CD14-positive monocyte (primary cell): Measurements from ENCODE around the gene PCDHGC4. TPM values are rescaled to one million over a fixed set of nuclear protein-coding genes. Genes with fewer than 3 reads are reported as not detected.

ENCODE experiments used
- DNase-seq, 3 donors: peaks; one replicate each; pipeline ENCODE4 v3.0.0-alpha.2; 2011 to 2022
- H2AFZ ChIP-seq: 2 replicates; pipeline ENCODE4 v1.6.0; 2012; ENCODE audit warnings: mild to moderate bottlenecking, low read depth, low read length, inconsistent platforms; ENCODE audit not compliant: insufficient read depth, poor library complexity, severe bottlenecking
- H3K27ac ChIP-seq, 2 donors: 1 replicate in 1 of 2; 2 replicates in 1 of 2; pipeline ENCODE4 v1.5.1; 2012 to 2013; ENCODE audit warnings: low read length in 2 of 2, control low read depth in 1 of 2, inconsistent platforms in 1 of 2, low read depth in 1 of 2, mild to moderate bottlenecking in 1 of 2
- H3K27me3 ChIP-seq, 2 donors: one replicate each; pipeline versions ENCODE4 v1.6.0 to v1.6.1; 2011 to 2013; ENCODE audit warnings: low read length in 2 of 2; ENCODE audit not compliant: control insufficient read depth in 2 of 2, insufficient read depth in 2 of 2
- H3K36me3 ChIP-seq, 2 donors: replicated peaks in 1 of 2; 1 replicate in 1 of 2; 2 replicates in 1 of 2; pipeline versions ENCODE4 v1.5.1 to v1.6.1; 2012 to 2013; ENCODE audit warnings: low read length in 2 of 2, control low read depth in 1 of 2, inconsistent platforms in 1 of 2, mild to moderate bottlenecking in 1 of 2; ENCODE audit not compliant: insufficient read depth in 2 of 2, control insufficient read depth in 1 of 2
- H3K4me1 ChIP-seq, 2 donors: 1 replicate in 1 of 2; 2 replicates in 1 of 2; pipeline versions ENCODE4 v1.5.1 to v1.6.1; 2012 to 2013; ENCODE audit warnings: low read length in 2 of 2, control low read depth in 1 of 2, inconsistent platforms in 1 of 2, mild to moderate bottlenecking in 1 of 2, moderate library complexity in 1 of 2; ENCODE audit not compliant: insufficient read depth in 2 of 2, control insufficient read depth in 1 of 2
- H3K4me2 ChIP-seq: replicated peaks from 2 replicates; pipeline ENCODE3; 2012; ENCODE audit warnings: low read length, moderate library complexity, mild to moderate bottlenecking; ENCODE audit not compliant: poor library complexity, severe bottlenecking; ENCODE audit errors: extremely low read depth
- H3K4me3 ChIP-seq, 3 experiments: fragments of 200-600 bp in 1 of 3; sonication (generic) in 1 of 3; replicated peaks in 1 of 3; 1 replicate in 2 of 3; 2 replicates in 1 of 3; pipeline ENCODE4 v1.5.1; 2011 to 2013; ENCODE audit warnings: low read length in 3 of 3, mild to moderate bottlenecking in 3 of 3, control low read depth in 2 of 3, low read depth in 2 of 3, inconsistent platforms in 1 of 3, moderate library complexity in 1 of 3
- H3K79me2 ChIP-seq: 2 replicates; pipeline ENCODE4 v1.6.0; 2012; ENCODE audit warnings: mild to moderate bottlenecking, control low read depth, inconsistent platforms, low read length, moderate library complexity; ENCODE audit not compliant: insufficient read depth
- H3K9ac ChIP-seq: 2 replicates; pipeline ENCODE4 v1.6.0; 2017; ENCODE audit warnings: low read length, mild to moderate bottlenecking; ENCODE audit not compliant: insufficient read depth, poor library complexity, severe bottlenecking
- H3K9me3 ChIP-seq, 2 donors: replicated peaks in 1 of 2; 1 replicate in 1 of 2; 2 replicates in 1 of 2; pipeline versions ENCODE4 v1.5.1 to v1.6.1; 2012 to 2013; ENCODE audit warnings: low read length in 2 of 2, control low read depth in 1 of 2; ENCODE audit not compliant: control insufficient read depth in 1 of 2, insufficient read depth in 1 of 2
- H4K20me1 ChIP-seq: 2 replicates; pipeline ENCODE4 v1.6.0; 2012; ENCODE audit warnings: mild to moderate bottlenecking, low read length, control low read depth, moderate library complexity; ENCODE audit not compliant: insufficient read depth
- H3K27ac Mint-ChIP-seq, 7 donors: one replicate each; pipeline ENCODE4 v1.8.0; 2020; ENCODE audit warnings: mild to moderate bottlenecking in 7 of 7, mixed read lengths in 7 of 7, moderate library complexity in 6 of 7, inconsistent platforms in 2 of 7
- H3K27me3 Mint-ChIP-seq, 3 donors: one replicate each; pipeline ENCODE4 v1.8.0; 2021 to 2022; ENCODE audit warnings: low read depth in 3 of 3, mild to moderate bottlenecking in 3 of 3, mixed read lengths in 3 of 3, moderate library complexity in 3 of 3, inconsistent platforms in 1 of 3
- H3K36me3 Mint-ChIP-seq, 2 donors: one replicate each; pipeline ENCODE4 v1.8.0; 2020; ENCODE audit warnings: mixed read lengths in 2 of 2, inconsistent platforms in 1 of 2, mild to moderate bottlenecking in 1 of 2
- H3K4me1 Mint-ChIP-seq: one replicate; pipeline ENCODE4 v1.8.0; 2020; ENCODE audit warnings: mild to moderate bottlenecking, mixed read lengths
- H3K4me3 Mint-ChIP-seq, 2 donors: one replicate each; pipeline ENCODE4 v1.8.0; 2020; ENCODE audit warnings: mild to moderate bottlenecking in 2 of 2, mixed read lengths in 2 of 2, moderate library complexity in 1 of 2
- H3K9me3 Mint-ChIP-seq, 7 donors: one replicate each; pipeline ENCODE4 v1.8.0; 2020 to 2022; ENCODE audit warnings: mixed read lengths in 7 of 7, mild to moderate bottlenecking in 6 of 7, moderate library complexity in 6 of 7, inconsistent platforms in 2 of 7
- WGBS: methylation state at CpG from one replicate; pipeline ENCODE4 v1.1.5; 2013; ENCODE audit warnings: missing lambda C conversion rate; ENCODE audit not compliant: insufficient coverage; 5-methylcytosine and 5-hydroxymethylcytosine counted together
- intact Hi-C, 2 donors: fragments of 100-400 bp; cut with micrococcal nuclease; formaldehyde crosslinking; loops; one replicate each; pipeline versions ENCODE4 v1.15.0 to v1.15.1; 2023
- polyA plus RNA-seq, 3 donors: library from polyadenylated mRNA; depleted of rRNA in 1 of 3; unstranded in 2 of 3; stranded (reverse) in 1 of 3; fragments of 300-500 nt in 2 of 3; fragments of >200 nt in 1 of 3; fragmentation: Illumina TruSeq in 2 of 3; gene quantifications; 1 replicate in 2 of 3; 2 replicates in 1 of 3; pipeline ENCODE4 v1.2.3, GENCODE V29; 2012 to 2021
- TF ChIP-seq, protein P1 (sequence below): fragments of 200-600 bp; IDR thresholded peaks from one replicate; pipeline ENCODE4 v1.8.0; 2022; ENCODE audit warnings: antibody characterized with exemption, mild to moderate bottlenecking

The PCDHGC4 gene
- polyA plus RNA-seq, 3 donors, result not detected

DNA sequence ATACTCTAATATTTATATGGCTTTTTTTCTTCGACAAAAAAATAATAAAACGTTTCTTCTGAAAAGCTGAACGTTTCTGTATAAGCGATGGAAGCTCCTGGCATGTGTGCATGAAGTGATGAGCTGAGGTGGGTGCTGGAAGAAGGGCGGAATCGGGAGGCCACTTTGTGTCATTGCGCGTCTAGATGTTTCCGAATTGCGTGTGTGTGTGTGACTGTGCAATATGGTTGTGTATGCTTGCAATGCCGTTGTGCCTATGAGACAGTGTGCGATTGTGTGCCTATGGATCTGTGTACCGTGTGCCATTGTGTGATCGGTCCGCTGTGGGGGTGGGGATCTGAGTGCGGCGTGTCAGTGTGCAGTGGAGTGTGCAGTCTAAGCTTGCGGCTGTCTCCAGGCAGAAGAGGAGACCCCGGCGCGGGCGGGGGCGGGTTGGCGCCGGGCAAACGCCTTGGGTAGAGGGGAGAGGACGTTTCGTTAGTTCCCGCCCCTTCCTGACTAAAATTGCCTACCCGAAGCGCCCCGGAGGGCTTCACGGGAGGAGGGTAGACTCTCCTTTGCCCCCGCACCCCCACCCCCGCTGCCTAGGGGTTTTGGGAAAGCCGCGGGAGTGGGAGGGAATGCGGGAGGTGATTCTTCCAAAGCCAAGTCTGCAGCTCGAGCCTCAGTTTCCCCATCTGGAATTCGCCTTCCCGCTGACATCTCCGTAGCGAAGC is 28.2 kb downstream of the PCDHGC4 start:
- DNase-seq, result peak; percentile 56 to 73 (median 68)
- Mint-ChIP-seq H3K4me1 (peaks cover 67% of the 10 kb centered on the region), H3K4me3 (peak overlapping the region; percentile 76 to 95), H3K9me3 (peaks cover 0 to 5% (median 0%) of the 10 kb centered on the region in 7 donors), H3K36me3 (peaks cover 48 to 51% of the 10 kb centered on the region in 2 donors), H3K27ac (peak overlapping the region; percentile 20 to 90 (median 78)), H3K27me3 (peaks cover 5 to 36% (median 16%) of the 10 kb centered on the region in 3 donors)
- H3K4me1 ChIP-seq, result peaks cover 54 to 76% of the 10 kb centered on the region in 2 donors
- 3% methylated on average over 20 of the region's 43 CpGs for WGBS
- H3K36me3 ChIP-seq, result peaks cover 33 to 40% of the 10 kb centered on the region in 2 donors
- H3K79me2 ChIP-seq, result peaks cover 7% of the 10 kb centered on the region
- intact Hi-C loops, result no loop called here
- H2AFZ ChIP-seq, result peak overlapping the region; percentile 58
- H3K27me3 ChIP-seq, result peaks cover 0 to 10% of the 10 kb centered on the region in 2 donors
- H3K4me3 ChIP-seq, result peak overlapping the region; percentile 32 to 77 (median 35)
- peak overlapping the region; percentile 44 for H3K9ac ChIP-seq
- peak overlapping the region in 1 of 2 donors; percentile 15 for H3K27ac ChIP-seq
- TF ChIP-seq, protein P1, sequence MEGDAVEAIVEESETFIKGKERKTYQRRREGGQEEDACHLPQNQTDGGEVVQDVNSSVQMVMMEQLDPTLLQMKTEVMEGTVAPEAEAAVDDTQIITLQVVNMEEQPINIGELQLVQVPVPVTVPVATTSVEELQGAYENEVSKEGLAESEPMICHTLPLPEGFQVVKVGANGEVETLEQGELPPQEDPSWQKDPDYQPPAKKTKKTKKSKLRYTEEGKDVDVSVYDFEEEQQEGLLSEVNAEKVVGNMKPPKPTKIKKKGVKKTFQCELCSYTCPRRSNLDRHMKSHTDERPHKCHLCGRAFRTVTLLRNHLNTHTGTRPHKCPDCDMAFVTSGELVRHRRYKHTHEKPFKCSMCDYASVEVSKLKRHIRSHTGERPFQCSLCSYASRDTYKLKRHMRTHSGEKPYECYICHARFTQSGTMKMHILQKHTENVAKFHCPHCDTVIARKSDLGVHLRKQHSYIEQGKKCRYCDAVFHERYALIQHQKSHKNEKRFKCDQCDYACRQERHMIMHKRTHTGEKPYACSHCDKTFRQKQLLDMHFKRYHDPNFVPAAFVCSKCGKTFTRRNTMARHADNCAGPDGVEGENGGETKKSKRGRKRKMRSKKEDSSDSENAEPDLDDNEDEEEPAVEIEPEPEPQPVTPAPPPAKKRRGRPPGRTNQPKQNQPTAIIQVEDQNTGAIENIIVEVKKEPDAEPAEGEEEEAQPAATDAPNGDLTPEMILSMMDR, result no peak
- peaks cover 54% of the 10 kb centered on the region for H4K20me1 ChIP-seq
- peak overlapping the region; percentile 92 for H3K4me2 ChIP-seq
- H3K9me3 ChIP-seq, result no peaks in the 10 kb centered on the region

DNA sequence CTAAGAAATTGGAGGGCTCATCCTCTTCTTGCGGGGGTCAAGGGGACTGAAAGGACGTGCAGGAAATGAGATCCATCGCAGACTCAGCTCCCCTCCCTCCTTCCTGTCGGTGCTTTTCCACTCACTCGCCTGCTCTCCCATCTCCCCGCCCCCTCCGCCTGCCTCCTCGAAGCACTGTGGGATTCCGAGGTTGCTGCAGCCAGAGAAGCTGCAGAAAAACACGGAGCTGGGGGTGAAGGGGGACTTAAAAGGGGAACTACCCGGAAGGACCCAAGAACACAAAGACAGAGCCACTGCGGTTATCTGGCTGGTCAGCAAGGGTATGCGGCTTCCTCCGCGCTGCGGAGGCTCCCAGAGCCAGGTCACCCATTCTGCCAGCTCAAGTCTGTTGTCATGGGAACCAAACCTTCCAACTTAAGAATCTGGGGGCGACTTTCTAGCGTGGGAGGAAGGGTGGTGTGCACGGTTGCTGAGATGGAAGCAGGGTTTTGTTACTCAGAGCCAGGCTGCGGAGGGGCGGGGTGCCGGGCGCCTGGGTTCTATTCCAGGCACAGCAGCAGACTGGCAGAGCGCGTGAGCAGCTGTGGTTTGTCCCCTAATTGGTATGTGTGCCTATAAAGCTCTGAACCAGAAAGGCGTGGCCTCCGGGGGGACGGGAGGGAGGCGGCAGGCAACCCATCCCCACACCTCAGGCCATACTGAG is 28.9 kb downstream of the PCDHGC4 start:
- H3K27me3 Mint-ChIP-seq, result peaks cover 5 to 32% (median 14%) of the 10 kb centered on the region in 3 donors
- intact Hi-C loops, result no loop called here
- peak overlapping the region in 1 of 2 donors; percentile 15 for H3K27ac ChIP-seq
- H3K36me3 Mint-ChIP-seq, result peaks cover 55 to 56% of the 10 kb centered on the region in 2 donors
- peaks cover 0 to 10% of the 10 kb centered on the region in 2 donors for H3K27me3 ChIP-seq
- 20% methylated on average over 18 of the region's 29 CpGs for WGBS
- peak; percentile 52 to 66 (median 63) for DNase-seq
- H3K9me3 ChIP-seq, result no peaks in the 10 kb centered on the region
- H3K9ac ChIP-seq, result peak overlapping the region; percentile 44
- H3K9me3 Mint-ChIP-seq, result peaks cover 0 to 5% (median 0%) of the 10 kb centered on the region in 7 donors
- peak overlapping the region; percentile 32 to 77 (median 35) for H3K4me3 ChIP-seq
- peaks cover 60% of the 10 kb centered on the region for H4K20me1 ChIP-seq
- H2AFZ ChIP-seq, result no peak overlapping the region
- TF ChIP-seq, protein P1, result no peak
- H3K4me1 ChIP-seq, result peaks cover 52 to 77% of the 10 kb centered on the region in 2 donors
- peak overlapping the region; percentile 92 for H3K4me2 ChIP-seq
- H3K4me3 Mint-ChIP-seq, result peak overlapping the region; percentile 76 to 95
- peaks cover 69% of the 10 kb centered on the region for H3K4me1 Mint-ChIP-seq
- H3K36me3 ChIP-seq, result peaks cover 39 to 47% of the 10 kb centered on the region in 2 donors
- peaks cover 7% of the 10 kb centered on the region for H3K79me2 ChIP-seq
- peak overlapping the region in 6 of 7 donors; percentile 54 to 90 (median 74) for H3K27ac Mint-ChIP-seq
